ENCODE data around the gene FRMPD4.

DNA sequence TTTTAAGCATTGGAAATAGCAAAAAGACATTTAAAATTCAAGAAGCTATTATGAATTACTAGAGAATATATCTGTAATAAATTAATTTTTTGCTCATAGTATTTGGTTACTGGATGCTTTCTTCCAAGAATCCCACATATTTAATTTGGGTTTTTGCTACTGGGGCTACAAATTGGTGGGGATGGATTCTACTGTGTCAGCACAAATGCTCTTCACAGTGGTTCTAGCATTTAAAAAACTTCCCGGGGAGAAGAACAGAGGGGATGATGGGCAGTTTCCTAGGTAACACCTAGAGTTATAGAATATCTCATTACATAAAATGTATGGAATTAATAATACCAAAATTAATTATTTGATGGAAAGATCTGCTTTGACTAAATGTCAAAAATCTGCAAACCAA lies 584.0 kb downstream of the FRMPD4 start:
- TF ChIP-seq, protein P1, sequence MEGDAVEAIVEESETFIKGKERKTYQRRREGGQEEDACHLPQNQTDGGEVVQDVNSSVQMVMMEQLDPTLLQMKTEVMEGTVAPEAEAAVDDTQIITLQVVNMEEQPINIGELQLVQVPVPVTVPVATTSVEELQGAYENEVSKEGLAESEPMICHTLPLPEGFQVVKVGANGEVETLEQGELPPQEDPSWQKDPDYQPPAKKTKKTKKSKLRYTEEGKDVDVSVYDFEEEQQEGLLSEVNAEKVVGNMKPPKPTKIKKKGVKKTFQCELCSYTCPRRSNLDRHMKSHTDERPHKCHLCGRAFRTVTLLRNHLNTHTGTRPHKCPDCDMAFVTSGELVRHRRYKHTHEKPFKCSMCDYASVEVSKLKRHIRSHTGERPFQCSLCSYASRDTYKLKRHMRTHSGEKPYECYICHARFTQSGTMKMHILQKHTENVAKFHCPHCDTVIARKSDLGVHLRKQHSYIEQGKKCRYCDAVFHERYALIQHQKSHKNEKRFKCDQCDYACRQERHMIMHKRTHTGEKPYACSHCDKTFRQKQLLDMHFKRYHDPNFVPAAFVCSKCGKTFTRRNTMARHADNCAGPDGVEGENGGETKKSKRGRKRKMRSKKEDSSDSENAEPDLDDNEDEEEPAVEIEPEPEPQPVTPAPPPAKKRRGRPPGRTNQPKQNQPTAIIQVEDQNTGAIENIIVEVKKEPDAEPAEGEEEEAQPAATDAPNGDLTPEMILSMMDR (conservative IDR thresholded peaks at IDR 0.05 in 1 of 2, IDR thresholded peaks at IDR 0.05 in 1 of 2; ENCODE audit: extremely low read depth in 1 of 2, insufficient read depth in 1 of 2, low read depth in 1 of 2, low read length in 2 of 2): no peak
- TF ChIP-seq EZH2 (IDR thresholded peaks at IDR 0.05; ENCODE audit: borderline replicate concordance, low read length): no peak

All from mammary epithelial cell (primary cell).